ENCODE data around the gene AMBRA1. TPM values are rescaled to one million over a fixed set of nuclear protein-coding genes. Genes with fewer than 3 reads are reported as not detected.
"Not testable (repeated sequence)": the region's sequence is repeated elsewhere in the genome, so short reads cannot be mapped to it uniquely, and the experiment has no call there.

The AMBRA1 gene
- polyA plus RNA-seq, 1 donor = 12.1 TPM

GRCh38 chr11:46383404-46383758 is 210.4 kb downstream of the AMBRA1 start:
- no peak for DNase-seq (ENCODE audit: low read depth)

GRCh38 chr11:46382646-46383403 is 211.0 kb downstream of the AMBRA1 start:
- no peak for DNase-seq (ENCODE audit: low read depth)

DNA sequence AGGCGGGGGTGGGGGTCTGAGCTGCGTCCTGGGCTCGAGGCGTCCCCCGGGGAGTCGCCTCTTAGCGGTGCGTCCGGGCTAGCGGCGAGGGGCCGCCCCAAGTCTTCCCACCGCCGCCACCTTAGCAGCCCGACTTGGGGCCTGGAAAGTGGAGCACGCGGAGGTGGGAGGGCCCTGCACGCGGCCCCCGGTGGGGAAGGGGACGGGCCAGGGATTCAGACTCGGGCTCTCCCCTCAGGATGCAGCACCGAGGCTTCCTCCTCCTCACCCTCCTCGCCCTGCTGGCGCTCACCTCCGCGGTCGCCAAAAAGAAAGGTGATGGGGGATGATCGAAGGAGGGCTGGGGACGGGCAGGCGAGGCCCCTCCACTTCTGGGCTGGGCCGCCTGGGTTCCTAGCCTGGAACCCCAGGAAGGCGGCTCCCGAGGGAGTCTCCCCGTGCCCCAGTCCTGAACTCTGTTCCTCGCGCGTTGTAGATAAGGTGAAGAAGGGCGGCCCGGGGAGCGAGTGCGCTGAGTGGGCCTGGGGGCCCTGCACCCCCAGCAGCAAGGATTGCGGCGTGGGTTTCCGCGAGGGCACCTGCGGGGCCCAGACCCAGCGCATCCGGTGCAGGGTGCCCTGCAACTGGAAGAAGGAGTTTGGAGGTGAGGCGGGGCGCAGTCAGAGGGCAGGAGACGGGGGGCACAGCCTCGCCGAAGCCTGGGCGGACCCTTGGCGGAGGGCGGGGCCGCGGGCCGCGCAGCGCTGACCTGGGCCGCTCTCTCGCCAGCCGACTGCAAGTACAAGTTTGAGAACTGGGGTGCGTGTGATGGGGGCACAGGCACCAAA is 211.8 kb downstream of the AMBRA1 start:
- no peak for DNase-seq (ENCODE audit: low read depth)

DNA sequence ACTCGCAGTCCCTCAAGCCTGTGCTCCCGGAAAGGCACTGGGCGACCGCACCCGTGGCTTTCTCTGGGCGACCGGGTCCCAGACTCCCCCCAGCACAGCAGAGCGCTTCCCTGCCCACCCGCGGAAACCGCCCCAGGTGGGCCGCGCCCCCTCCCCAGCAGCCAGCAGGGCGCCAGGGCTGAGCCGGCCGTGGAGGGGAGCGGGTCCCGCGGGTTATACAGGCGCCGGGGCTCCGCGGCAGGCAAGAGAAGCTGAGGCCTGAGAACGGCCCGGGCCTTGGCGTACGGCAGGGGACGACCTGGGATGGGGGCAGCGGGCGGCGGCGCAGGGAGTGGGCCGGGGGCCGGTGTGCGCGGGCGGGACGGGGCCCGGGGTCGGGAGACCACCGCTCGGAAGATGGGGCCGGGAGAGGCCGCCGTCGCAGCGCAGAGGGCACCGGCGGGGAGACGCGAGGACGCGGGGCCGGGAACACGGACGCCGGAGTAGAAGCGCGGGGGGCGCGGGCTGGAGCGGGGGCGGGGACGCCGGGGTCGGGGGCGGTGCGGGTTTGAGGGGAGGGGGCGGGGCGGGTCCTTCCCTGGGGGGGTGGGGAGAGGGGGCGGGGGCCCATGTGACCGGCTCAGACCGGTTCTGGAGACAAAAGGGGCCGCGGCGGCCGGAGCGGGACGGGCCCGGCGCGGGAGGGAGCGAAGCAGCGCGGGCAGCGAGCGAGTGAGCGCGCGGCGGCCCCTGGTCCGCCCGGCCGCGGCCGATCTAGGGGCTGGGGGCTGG is 212.6 kb downstream of the AMBRA1 start, which contains the start of gene MDK:
MDK (plus strand) TSS at position 622 of the 771 bp plus-strand sequence. CDS start 389 bp downstream, outside the sequence.
- DNase-seq (ENCODE audit: low read depth) = no peak

GRCh38 chr11:46380340-46381047 is 213.3 kb downstream of the AMBRA1 start:
- no peak for DNase-seq (ENCODE audit: low read depth)

GRCh38 chr11:46379482-46380293 is 214.1 kb downstream of the AMBRA1 start:
- DNase-seq (ENCODE audit: low read depth) = not testable (repeated sequence)

- DNase-seq (ENCODE audit: low read depth) = no peak
Observed at GRCh38 chr11:46378811-46379481, 214.9 kb downstream of the AMBRA1 start.

- no peak for DNase-seq (ENCODE audit: low read depth)
Observed at GRCh38 chr11:46378296-46378695, 215.5 kb downstream of the AMBRA1 start.

DNA sequence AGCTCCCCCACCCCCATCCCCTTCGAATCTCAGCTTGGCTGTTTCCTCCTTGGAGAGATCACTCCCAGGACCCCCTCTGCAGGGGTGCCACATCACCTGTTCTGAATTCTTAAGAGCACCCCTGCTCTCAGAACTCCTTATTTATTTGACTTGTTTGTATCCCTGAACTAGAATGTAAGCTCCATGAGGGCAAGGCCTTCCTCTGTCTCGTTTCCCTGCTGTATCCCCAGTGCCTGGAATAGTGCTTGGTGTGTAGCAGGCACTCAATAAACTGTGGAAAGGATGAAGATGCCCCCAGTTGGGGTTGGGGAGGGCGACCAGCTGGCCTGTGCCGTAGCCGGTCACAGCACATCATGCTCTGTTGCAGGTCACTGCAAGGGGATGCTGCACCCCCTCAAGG is 216.0 kb downstream of the AMBRA1 start:
- no peak for DNase-seq (ENCODE audit: low read depth)

- DNase-seq (ENCODE audit: low read depth) = no peak
Observed at GRCh38 chr11:46377290-46377689, 216.5 kb downstream of the AMBRA1 start.

- no peak for DNase-seq (ENCODE audit: low read depth)
Observed at GRCh38 chr11:46376258-46377050, 217.4 kb downstream of the AMBRA1 start.

- no peak for DNase-seq (ENCODE audit: low read depth)
Observed at GRCh38 chr11:46375392-46376101, 218.3 kb downstream of the AMBRA1 start.

- no peak for DNase-seq (ENCODE audit: low read depth)
Observed at GRCh38 chr11:46374815-46375214, 219.0 kb downstream of the AMBRA1 start.

- no peak for DNase-seq (ENCODE audit: low read depth)
Observed at GRCh38 chr11:46373787-46374740, 219.8 kb downstream of the AMBRA1 start.

DNA sequence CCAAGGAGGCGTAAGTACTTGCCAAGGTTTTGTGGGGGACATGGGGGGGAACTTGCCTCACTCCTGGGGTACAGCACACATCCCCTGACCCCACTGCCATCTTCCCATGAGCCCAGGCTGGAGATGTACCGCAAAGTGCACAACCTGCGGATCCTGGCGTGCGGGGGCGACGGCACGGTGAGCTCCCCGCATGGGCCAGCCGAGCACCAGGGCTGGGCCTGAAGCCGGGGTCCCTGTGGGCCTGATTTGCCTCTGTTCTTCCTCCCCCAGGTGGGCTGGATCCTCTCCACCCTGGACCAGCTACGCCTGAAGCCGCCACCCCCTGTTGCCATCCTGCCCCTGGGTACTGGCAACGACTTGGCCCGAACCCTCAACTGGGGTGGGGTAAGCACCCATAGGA is 221.3 kb downstream of the AMBRA1 start:
- not testable (repeated sequence) for DNase-seq (ENCODE audit: low read depth)

DNA sequence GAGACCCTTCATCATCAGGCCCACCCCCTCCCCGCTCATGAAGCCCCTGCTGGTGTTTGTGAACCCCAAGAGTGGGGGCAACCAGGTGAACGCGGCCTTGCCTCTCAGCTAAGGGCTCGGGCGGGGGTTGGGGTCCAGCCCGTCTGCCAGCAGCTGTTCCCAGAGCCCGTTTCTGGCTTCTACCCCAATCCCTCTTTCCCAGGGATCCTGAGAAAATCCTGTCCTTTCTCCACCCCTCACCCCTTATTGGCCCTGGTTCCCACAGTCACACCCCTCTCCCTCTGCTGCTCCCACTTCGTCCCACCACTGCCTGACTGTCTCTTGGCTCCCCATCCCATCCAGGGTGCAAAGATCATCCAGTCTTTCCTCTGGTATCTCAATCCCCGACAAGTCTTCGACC is 221.7 kb downstream of the AMBRA1 start:
- no peak for DNase-seq (ENCODE audit: low read depth)

GRCh38 chr11:46371262-46371661 is 222.6 kb downstream of the AMBRA1 start:
- DNase-seq (ENCODE audit: low read depth) = not testable (repeated sequence)
